Endothelial cell of umbilical vein (primary cell): ENCODE results near the gene SLC9A3. TPM values are rescaled to one million over a fixed set of nuclear protein-coding genes. Genes with fewer than 3 reads are reported as not detected.

Experiments
- Bru-seq: library from RNA; stranded (reverse); fragments of 400-500 nt; gene quantifications from one replicate; lab custom pipeline; 2021; lab: Mats Ljungman, UMichigan
- BruChase-seq, 2 experiments: library from RNA; stranded (reverse); fragments of 400-500 nt; gene quantifications; one replicate each; lab custom pipeline; 2021; lab: Mats Ljungman, UMichigan
- BruUV-seq: library from RNA; stranded (reverse); fragments of 400-500 nt; replicated peaks from 2 replicates; lab custom pipeline; 2021; lab: Mats Ljungman, UMichigan
- CTCF ChIA-PET: fragments of 300-600, 350-600 bp; sonication (Branson Sonifier 250); formaldehyde crosslinking; loops from one replicate; lab custom pipeline; 2021; ENCODE audit warnings: antibody characterized with exemption, inconsistent platforms; lab: Charles Lee
- POLR2A ChIA-PET: fragments of 300-600, 350-600 bp; sonication (Branson Sonifier 250); formaldehyde crosslinking; loops from one replicate; lab custom pipeline; 2021; ENCODE audit warnings: antibody characterized with exemption, inconsistent platforms; lab: Charles Lee
- DNase-seq: peaks from one replicate; pipeline ENCODE4 v3.0.0-alpha.2; 2011; ENCODE audit warnings: low read depth, low spot score
- FAIRE-seq: peaks from 2 replicates; lab custom pipeline; 2011; peaks lifted over from hg19 to GRCh38; lab: Jason Lieb, UNC
- H2AFZ ChIP-seq: 2 replicates; pipeline ENCODE4 v1.6.0; 2012; ENCODE audit warnings: low read depth, low read length, control low read depth, inconsistent platforms
- H3K27ac ChIP-seq: 2 replicates; pipeline ENCODE4 v1.5.1; 2011; ENCODE audit warnings: low read depth, mild to moderate bottlenecking, control low read depth, low read length, moderate library complexity; ENCODE audit not compliant: insufficient read depth
- H3K27me3 ChIP-seq, 2 experiments: 2 replicates each; pipeline versions ENCODE4 v1.6.0 to v1.6.1; 2011; ENCODE audit warnings: low read length in 2 of 2, mixed read lengths in 1 of 2; ENCODE audit not compliant: control insufficient read depth in 2 of 2, insufficient read depth in 2 of 2
- H3K36me3 ChIP-seq, 2 experiments: 2 replicates in 1 of 2; 3 replicates in 1 of 2; pipeline ENCODE4 v1.5.1; 2011; ENCODE audit warnings: low read length in 2 of 2, mild to moderate bottlenecking in 1 of 2, moderate library complexity in 1 of 2; ENCODE audit not compliant: control insufficient read depth in 2 of 2, insufficient read depth in 2 of 2; ENCODE audit errors: extremely low read depth in 1 of 2
- H3K4me1 ChIP-seq: 3 replicates; pipeline ENCODE4 v1.5.1; 2011; ENCODE audit warnings: mild to moderate bottlenecking, low read length; ENCODE audit not compliant: control insufficient read depth, insufficient read depth; ENCODE audit errors: extremely low read depth
- H3K4me2 ChIP-seq: 2 replicates; pipeline ENCODE4 v1.6.1; 2011; ENCODE audit warnings: low read length, control low read depth, mixed read lengths; ENCODE audit not compliant: insufficient read depth
- H3K4me3 ChIP-seq, 3 experiments: fragments of 200-600 bp in 1 of 3; sonication (generic), shearing (Covaris generic) in 1 of 3; replicated peaks in 1 of 3; 2 replicates each; pipeline ENCODE4 v1.5.1; 2011 to 2016; ENCODE audit warnings: control low read depth in 3 of 3, low read length in 3 of 3, mild to moderate bottlenecking in 2 of 3, inconsistent platforms in 1 of 3, low read depth in 1 of 3, moderate library complexity in 1 of 3; ENCODE audit not compliant: insufficient read depth in 1 of 3
- H3K79me2 ChIP-seq: 2 replicates; pipeline ENCODE4 v1.6.0; 2012; ENCODE audit warnings: low read length, inconsistent platforms; ENCODE audit not compliant: control insufficient read depth, insufficient read depth
- H3K9ac ChIP-seq: replicated peaks from 2 replicates; pipeline ENCODE3; 2011; ENCODE audit warnings: low read length, control low read depth; ENCODE audit not compliant: insufficient read depth; ENCODE audit errors: extremely low read depth
- H3K9me1 ChIP-seq: replicated peaks from 3 replicates; pipeline ENCODE4 v1.6.0; 2011; ENCODE audit warnings: mild to moderate bottlenecking, low read length; ENCODE audit not compliant: control insufficient read depth, insufficient read depth; ENCODE audit errors: extremely low read depth
- H3K9me3 ChIP-seq: replicated peaks from 2 replicates; pipeline ENCODE4 v1.5.1; 2012; ENCODE audit warnings: low read length, inconsistent platforms; ENCODE audit not compliant: control insufficient read depth, insufficient read depth
- H4K20me1 ChIP-seq: replicated peaks from 2 replicates; pipeline ENCODE3; 2011; ENCODE audit warnings: mild to moderate bottlenecking, low read length; ENCODE audit not compliant: control insufficient read depth, insufficient read depth; ENCODE audit errors: extremely low read depth
- EZH2 ChIP-seq: IDR thresholded peaks from 2 replicates; pipeline ENCODE4 v1.6.1; 2012; ENCODE audit warnings: borderline replicate concordance, low read depth, mild to moderate bottlenecking, moderate library complexity, low read length, inconsistent platforms; ENCODE audit not compliant: severe bottlenecking
- GATA2 ChIP-seq: IDR thresholded peaks from 2 replicates; pipeline ENCODE4 v1.7.0; 2011; ENCODE audit warnings: low read depth, mild to moderate bottlenecking, moderate library complexity, mixed read lengths, low read length; ENCODE audit not compliant: insufficient read length, insufficient read depth
- JUN ChIP-seq: IDR thresholded peaks from 2 replicates; pipeline ENCODE4 v1.6.1; 2011; ENCODE audit warnings: borderline replicate concordance, low read depth; ENCODE audit not compliant: insufficient read length, insufficient read depth
- MYC ChIP-seq: IDR thresholded peaks from one replicate; pipeline ENCODE4 v1.6.1; 2011; ENCODE audit warnings: mild to moderate bottlenecking, low read depth, low read length
- POLR2AphosphoS5 ChIP-seq: IDR thresholded peaks from 2 replicates; pipeline ENCODE4 v1.6.1; 2012; ENCODE audit warnings: low read depth, mild to moderate bottlenecking, control low read depth, low read length, moderate library complexity; ENCODE audit not compliant: insufficient read depth
- dilution Hi-C: fragments of 300-500 bp; cut with MboI; formaldehyde crosslinking; loops from one replicate; pipeline ENCODE4 v1.15.0; 2019; ENCODE audit warnings: low sequenced_read_pairs; ENCODE audit not compliant: extremely low pct_ligation_motif_present
- intact Hi-C: fragments of 100-400 bp; cut with micrococcal nuclease; formaldehyde crosslinking; loops from one replicate; pipeline ENCODE4 v1.10.0; 2022
- long read RNA-seq: library from polyadenylated mRNA; stranded (forward); transcript quantifications from one replicate; pipeline ENCODE4 v2.0.0, GENCODE V29; 2021
- polyA minus RNA-seq, 3 experiments: library from RNA; depleted of rRNA, polyadenylated mRNA; stranded (reverse); fragments of >200 nt; gene quantifications; 1 replicate in 1 of 3; 2 replicates in 2 of 3; pipeline ENCODE4 v1.2.3, GENCODE V29; 2011
- polyA plus RNA-seq, 4 experiments: library from polyadenylated mRNA; depleted of rRNA in 3 of 4; stranded (reverse) in 3 of 4; unstranded in 1 of 4; fragments of >200 nt; gene quantifications; 2 replicates each; pipeline versions ENCODE4 v1.2.1 to v1.2.3, GENCODE V29; 2011 to 2012; ENCODE audit warnings: missing spikeins in 1 of 4
- total RNA-seq: library from RNA; stranded (reverse); gene quantifications from 2 replicates; pipeline ENCODE4 v1.2.3, GENCODE V29; 2021
- TF ChIP-seq, protein P1 (sequence below), 2 donors: IDR thresholded peaks; 1 replicate in 1 of 2; 2 replicates in 1 of 2; pipeline ENCODE4 v1.5.1; 2011; ENCODE audit warnings: low read length in 2 of 2, mild to moderate bottlenecking in 2 of 2, moderate library complexity in 2 of 2, control low read depth in 1 of 2, inconsistent platforms in 1 of 2, low read depth in 1 of 2; ENCODE audit not compliant: insufficient read depth in 1 of 2; ENCODE audit errors: extremely low read depth in 1 of 2
- TF ChIP-seq, protein P2 (sequence below): IDR thresholded peaks from 2 replicates; pipeline ENCODE4 v1.6.1; 2011; ENCODE audit not compliant: insufficient read depth, insufficient read length

Gene SLC9A3
- 0.82 and 0.92 TPM in 2 replicates for total RNA-seq
- 0.79 and 0.88 TPM in 2 replicates for polyA plus RNA-seq
- polyA plus RNA-seq (2011; cell fraction: cytosol; rRNA removed) = 0.58 and 0.75 TPM in 2 replicates
- 0.88 and 0.92 TPM in 2 replicates for polyA plus RNA-seq (2011; cell fraction: nucleus; rRNA removed)
- 0.64 and 0.79 TPM in 2 replicates for polyA plus RNA-seq (2012)
- 0.23 and 0.24 TPM in 2 replicates for polyA minus RNA-seq
- 1.1 TPM for polyA minus RNA-seq (2011; cell fraction: cytosol; rRNA and poly(A)+ RNA removed)
- 0.43 and 0.48 TPM in 2 replicates for polyA minus RNA-seq (2011; cell fraction: nucleus; rRNA and poly(A)+ RNA removed)
- percentile 11 among the genes with signal in this experiment for Bru-seq, nascent RNA
- percentile 5 among the genes with signal in this experiment for BruChase-seq, experiment 1, labeled RNA remaining after a 6-hour chase
- BruChase-seq, experiment 2, labeled RNA remaining after a 2-hour chase = percentile 12 among the genes with signal in this experiment
- long read RNA-seq, partial matches to known transcripts = 0 of 11 reads
- long read RNA-seq, other reads (novel, unspliced or antisense) = 11 of 11 reads

DNA sequence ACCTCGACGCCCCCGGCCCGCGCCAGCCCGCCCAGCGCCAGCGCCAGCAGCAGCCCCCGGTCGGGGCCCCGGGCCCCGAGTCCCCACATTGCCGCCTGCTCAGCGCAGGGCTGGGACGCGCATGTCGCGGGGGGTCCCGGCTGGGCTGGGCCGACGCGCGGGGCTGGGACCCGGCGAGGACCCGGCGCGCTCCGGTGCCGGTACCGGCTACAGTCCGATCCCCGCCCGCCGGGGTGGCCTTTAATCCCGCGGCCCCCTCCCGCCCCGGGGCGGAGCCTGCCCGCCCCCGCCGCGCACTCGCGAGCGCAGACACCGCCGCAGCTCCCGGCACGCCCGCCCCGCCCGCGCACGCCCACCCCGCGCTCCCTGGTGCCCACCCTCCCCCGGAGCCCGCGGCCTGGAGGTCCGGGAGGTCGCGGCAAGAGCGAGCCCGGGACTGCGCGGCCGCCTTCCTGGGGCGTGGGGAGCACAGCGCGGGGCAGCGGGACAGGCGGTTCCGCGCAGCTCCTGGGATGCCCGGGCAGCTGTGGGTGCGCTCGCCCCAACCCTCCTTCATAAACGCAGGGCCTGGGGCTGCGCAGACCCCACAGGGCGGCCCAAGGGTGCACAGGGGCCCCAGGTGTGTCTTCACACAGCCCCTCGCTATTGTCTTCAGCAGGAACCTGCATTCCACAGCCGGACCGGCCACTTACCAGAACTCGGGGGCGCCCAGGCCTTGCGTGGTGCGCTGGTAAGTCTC is at the start of gene SLC9A3:
SLC9A3 (minus strand) TSS at position 216 of the 739 bp plus-strand sequence.
- no peaks in the 10 kb centered on the region for H3K9me1 ChIP-seq
- no peaks in the 10 kb centered on the region for H3K79me2 ChIP-seq
- CTCF ChIA-PET = no interaction called here
- dilution Hi-C loops = no loop called here
- DNase-seq = no peak
- H3K9ac ChIP-seq = no peak within 1 kb of the TSS
- H3K4me2 ChIP-seq = no peak within 1 kb of the TSS
- H2AFZ ChIP-seq = no peak within 1 kb of the TSS
- POLR2A ChIA-PET = no interaction called here
- no TSS peak for BruUV-seq
- H3K27ac ChIP-seq = no peak within 1 kb of the TSS
- no peak within 1 kb of the TSS for H3K4me3 ChIP-seq
- H3K9me3 ChIP-seq = no peaks in the 10 kb centered on the region
- peaks cover 53 to 61% of the 10 kb centered on the region in 2 experiments for H3K27me3 ChIP-seq
- no peaks in the 10 kb centered on the region for H3K36me3 ChIP-seq
- H4K20me1 ChIP-seq = no peaks in the 10 kb centered on the region
- FAIRE-seq = no peak
- H3K4me1 ChIP-seq = no peaks in the 10 kb centered on the region
- TF ChIP-seq, protein P1, sequence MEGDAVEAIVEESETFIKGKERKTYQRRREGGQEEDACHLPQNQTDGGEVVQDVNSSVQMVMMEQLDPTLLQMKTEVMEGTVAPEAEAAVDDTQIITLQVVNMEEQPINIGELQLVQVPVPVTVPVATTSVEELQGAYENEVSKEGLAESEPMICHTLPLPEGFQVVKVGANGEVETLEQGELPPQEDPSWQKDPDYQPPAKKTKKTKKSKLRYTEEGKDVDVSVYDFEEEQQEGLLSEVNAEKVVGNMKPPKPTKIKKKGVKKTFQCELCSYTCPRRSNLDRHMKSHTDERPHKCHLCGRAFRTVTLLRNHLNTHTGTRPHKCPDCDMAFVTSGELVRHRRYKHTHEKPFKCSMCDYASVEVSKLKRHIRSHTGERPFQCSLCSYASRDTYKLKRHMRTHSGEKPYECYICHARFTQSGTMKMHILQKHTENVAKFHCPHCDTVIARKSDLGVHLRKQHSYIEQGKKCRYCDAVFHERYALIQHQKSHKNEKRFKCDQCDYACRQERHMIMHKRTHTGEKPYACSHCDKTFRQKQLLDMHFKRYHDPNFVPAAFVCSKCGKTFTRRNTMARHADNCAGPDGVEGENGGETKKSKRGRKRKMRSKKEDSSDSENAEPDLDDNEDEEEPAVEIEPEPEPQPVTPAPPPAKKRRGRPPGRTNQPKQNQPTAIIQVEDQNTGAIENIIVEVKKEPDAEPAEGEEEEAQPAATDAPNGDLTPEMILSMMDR (IDR thresholded peaks at IDR 0.05; ENCODE audit: extremely low read depth in 1 of 2, insufficient read depth in 1 of 2, low read depth in 1 of 2, low read length in 2 of 2) = no peak
- TF ChIP-seq JUN (no peak), POLR2AphosphoS5 (no peak), MYC (no peak), GATA2 (no peak), EZH2 (peak; percentile 62)
- TF ChIP-seq, protein P2, sequence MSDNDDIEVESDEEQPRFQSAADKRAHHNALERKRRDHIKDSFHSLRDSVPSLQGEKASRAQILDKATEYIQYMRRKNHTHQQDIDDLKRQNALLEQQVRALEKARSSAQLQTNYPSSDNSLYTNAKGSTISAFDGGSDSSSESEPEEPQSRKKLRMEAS = no peak
- intact Hi-C loops = no loop called here
